A673 (cell line): ENCODE results near the gene OTOP3.

Experiments
- EZH2 ChIP-seq: fragments of 200-600 bp; sonication (generic); IDR thresholded peaks from 2 replicates; pipeline ENCODE4 v1.6.1; 2017; ENCODE audit warnings: borderline replicate concordance, low read depth, mild to moderate bottlenecking, mixed read lengths, antibody characterized with exemption, low read length; ENCODE audit not compliant: poor library complexity, severe bottlenecking
- TF ChIP-seq, protein P1 (sequence below): fragments of 300-800, 200-600 bp; sonication (generic); conservative IDR thresholded peaks from 2 replicates; pipeline ENCODE4 v1.5.1; 2017; ENCODE audit warnings: low read depth, mild to moderate bottlenecking, antibody characterized with exemption, low read length, moderate library complexity, mixed read lengths

DNA sequence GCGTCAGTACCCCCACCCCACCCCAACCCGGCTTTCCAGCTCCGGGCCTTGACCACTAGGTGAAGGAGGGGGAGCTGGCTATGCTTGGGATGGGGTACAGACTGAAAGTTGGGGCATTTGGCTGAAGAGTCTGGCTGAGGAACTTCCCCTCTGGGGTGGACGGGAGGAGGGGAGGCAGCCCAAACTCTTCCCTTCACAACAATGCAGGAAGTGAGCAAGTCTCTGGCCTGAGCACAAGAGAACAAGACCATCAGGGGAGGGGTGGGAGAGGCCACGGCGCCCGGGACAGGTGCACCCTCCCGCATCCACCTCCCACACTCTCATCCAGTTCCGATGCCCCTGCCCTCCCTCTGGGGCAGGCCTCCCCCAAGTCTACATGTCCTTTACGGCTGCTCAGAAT is 18.3 kb upstream of the OTOP3 start:
- TF ChIP-seq, protein P1, sequence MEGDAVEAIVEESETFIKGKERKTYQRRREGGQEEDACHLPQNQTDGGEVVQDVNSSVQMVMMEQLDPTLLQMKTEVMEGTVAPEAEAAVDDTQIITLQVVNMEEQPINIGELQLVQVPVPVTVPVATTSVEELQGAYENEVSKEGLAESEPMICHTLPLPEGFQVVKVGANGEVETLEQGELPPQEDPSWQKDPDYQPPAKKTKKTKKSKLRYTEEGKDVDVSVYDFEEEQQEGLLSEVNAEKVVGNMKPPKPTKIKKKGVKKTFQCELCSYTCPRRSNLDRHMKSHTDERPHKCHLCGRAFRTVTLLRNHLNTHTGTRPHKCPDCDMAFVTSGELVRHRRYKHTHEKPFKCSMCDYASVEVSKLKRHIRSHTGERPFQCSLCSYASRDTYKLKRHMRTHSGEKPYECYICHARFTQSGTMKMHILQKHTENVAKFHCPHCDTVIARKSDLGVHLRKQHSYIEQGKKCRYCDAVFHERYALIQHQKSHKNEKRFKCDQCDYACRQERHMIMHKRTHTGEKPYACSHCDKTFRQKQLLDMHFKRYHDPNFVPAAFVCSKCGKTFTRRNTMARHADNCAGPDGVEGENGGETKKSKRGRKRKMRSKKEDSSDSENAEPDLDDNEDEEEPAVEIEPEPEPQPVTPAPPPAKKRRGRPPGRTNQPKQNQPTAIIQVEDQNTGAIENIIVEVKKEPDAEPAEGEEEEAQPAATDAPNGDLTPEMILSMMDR = no peak
- TF ChIP-seq EZH2 = no peak
